ENCODE results near the gene CD300LD. TPM values are rescaled to one million over a fixed set of nuclear protein-coding genes. Genes with fewer than 3 reads are reported as not detected.

CD300LD gene
- total and polyA plus RNA-seq, 2 experiments from 2014 or later: not detected

DNA sequence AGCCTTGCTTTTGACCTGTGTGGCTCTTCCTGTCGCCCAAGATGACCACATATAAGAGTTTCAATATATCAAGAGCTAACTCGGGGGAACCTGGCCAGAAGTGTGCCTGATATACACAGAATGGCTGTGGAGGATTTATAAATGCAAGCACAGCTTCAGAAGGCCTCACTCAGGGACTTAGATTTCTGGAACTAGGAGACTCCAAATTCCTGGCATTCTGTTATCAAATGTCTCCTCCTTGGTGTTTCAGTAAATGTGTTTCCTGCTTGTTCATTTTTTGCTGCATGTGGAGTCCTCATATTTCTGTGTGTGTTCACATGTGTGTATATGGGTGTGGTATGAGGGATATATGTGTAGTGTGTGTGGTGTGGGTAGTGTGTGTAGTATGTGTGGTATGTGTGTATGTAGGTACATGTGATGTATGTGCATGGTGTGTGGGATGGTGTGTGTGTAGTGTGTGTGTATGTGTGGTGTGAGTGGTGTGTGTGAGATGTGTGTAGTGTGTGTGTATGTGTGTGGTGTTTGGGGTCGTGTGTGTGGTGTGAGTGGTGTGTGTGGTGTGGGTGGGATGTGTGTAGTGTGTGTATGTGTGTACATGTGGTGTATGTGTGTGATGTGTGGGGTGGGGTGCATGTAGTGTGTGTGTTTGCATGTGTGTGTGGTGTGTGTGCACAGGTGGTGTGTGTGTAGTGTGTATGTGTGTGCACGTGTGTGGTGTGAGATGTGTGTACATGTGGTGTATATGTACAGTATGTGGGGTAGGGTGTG, 23.8 kb downstream of the CD300LD start:
- no peak overlapping the region for H3K4me2 ChIP-seq
- H3K9me3 ChIP-seq (ENCODE audit: low read depth): no peaks in the 10 kb centered on the region
- H4K20me1 ChIP-seq (ENCODE audit: insufficient read depth, poor library complexity, severe bottlenecking): no peaks in the 10 kb centered on the region
- H3K36me3 ChIP-seq (replicated peaks; ENCODE audit: insufficient read depth, low read depth): no peaks in the 10 kb centered on the region
- TF ChIP-seq, protein P1, sequence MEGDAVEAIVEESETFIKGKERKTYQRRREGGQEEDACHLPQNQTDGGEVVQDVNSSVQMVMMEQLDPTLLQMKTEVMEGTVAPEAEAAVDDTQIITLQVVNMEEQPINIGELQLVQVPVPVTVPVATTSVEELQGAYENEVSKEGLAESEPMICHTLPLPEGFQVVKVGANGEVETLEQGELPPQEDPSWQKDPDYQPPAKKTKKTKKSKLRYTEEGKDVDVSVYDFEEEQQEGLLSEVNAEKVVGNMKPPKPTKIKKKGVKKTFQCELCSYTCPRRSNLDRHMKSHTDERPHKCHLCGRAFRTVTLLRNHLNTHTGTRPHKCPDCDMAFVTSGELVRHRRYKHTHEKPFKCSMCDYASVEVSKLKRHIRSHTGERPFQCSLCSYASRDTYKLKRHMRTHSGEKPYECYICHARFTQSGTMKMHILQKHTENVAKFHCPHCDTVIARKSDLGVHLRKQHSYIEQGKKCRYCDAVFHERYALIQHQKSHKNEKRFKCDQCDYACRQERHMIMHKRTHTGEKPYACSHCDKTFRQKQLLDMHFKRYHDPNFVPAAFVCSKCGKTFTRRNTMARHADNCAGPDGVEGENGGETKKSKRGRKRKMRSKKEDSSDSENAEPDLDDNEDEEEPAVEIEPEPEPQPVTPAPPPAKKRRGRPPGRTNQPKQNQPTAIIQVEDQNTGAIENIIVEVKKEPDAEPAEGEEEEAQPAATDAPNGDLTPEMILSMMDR (IDR thresholded peaks at IDR 0.05; ENCODE audit: poor library complexity): no peak
- no peak for TF ChIP-seq EZH2 (IDR thresholded peaks at IDR 0.05; ENCODE audit: borderline replicate concordance)
- no peak for TF ChIP-seq EZH2phosphoT487 (IDR thresholded peaks at IDR 0.05; ENCODE audit: low read depth, severe bottlenecking, unreplicated experiment)
- no peaks in the 10 kb centered on the region for H3K9me2 ChIP-seq (replicated peaks; ENCODE audit: insufficient read depth)
- no peak for DNase-seq (ENCODE audit: low spot score)
- H3K79me2 ChIP-seq: no peaks in the 10 kb centered on the region
- no peak overlapping the region for H3K27ac ChIP-seq
- H2AFZ ChIP-seq: no peak overlapping the region
- H3K4me1 ChIP-seq (ENCODE audit: insufficient read depth): no peaks in the 10 kb centered on the region
- no peaks in the 10 kb centered on the region for H3K27me3 ChIP-seq
- WGBS (ENCODE audit: low lambda C conversion rate, missing lambda C conversion rate): 77% methylated on average over 4 of the region's 4 CpGs
- H3K4me3 ChIP-seq: no peak overlapping the region

DNA sequence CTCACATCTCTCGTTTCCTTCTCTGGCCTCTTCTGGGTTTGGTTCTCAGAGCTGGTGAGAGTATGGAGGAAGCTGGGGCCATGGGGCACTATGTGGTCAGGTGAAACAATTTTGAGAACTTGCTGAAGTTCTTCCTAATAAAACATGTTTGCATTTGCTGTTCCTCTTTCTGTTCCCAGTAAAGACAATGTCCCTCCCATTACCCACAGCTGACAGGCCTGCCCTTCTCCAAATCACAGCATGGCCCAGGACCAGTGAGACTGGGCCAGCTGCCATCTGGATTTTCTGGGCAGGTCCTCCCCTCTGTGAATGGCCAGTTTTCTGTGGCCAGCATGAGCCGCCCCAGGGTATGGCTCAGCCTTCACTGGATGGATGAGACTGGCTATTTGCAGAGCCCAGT, 24.7 kb downstream of the CD300LD start, which contains the start of gene CD300H:
Gene CD300H, minus strand, starts transcription at position 113 of the 400 bp plus-strand sequence.
- Histone ChIP-seq H3K9me3 (ENCODE audit: low read depth) (no peaks in the 10 kb centered on the region), H3K27ac (no peak within 1 kb of the TSS), H3K4me1 (ENCODE audit: insufficient read depth) (no peaks in the 10 kb centered on the region), H3K27me3 (no peaks in the 10 kb centered on the region), H3K36me3 (replicated peaks; ENCODE audit: insufficient read depth, low read depth) (no peaks in the 10 kb centered on the region), H3K9me2 (replicated peaks; ENCODE audit: insufficient read depth) (no peaks in the 10 kb centered on the region), H3K79me2 (no peaks in the 10 kb centered on the region), H3K4me2 (no peak within 1 kb of the TSS), H2AFZ (no peak within 1 kb of the TSS), H3K4me3 (no peak within 1 kb of the TSS), H4K20me1 (ENCODE audit: insufficient read depth, poor library complexity, severe bottlenecking) (no peaks in the 10 kb centered on the region)
- 89% methylated on average over 2 of the region's 2 CpGs for WGBS (ENCODE audit: low lambda C conversion rate, missing lambda C conversion rate)
- no peak for DNase-seq (ENCODE audit: low spot score)
- TF ChIP-seq EZH2phosphoT487 (IDR thresholded peaks at IDR 0.05; ENCODE audit: low read depth, severe bottlenecking, unreplicated experiment) (no peak), EZH2 (IDR thresholded peaks at IDR 0.05; ENCODE audit: borderline replicate concordance) (no peak)
- TF ChIP-seq, protein P1 (IDR thresholded peaks at IDR 0.05; ENCODE audit: poor library complexity): no peak

DNA sequence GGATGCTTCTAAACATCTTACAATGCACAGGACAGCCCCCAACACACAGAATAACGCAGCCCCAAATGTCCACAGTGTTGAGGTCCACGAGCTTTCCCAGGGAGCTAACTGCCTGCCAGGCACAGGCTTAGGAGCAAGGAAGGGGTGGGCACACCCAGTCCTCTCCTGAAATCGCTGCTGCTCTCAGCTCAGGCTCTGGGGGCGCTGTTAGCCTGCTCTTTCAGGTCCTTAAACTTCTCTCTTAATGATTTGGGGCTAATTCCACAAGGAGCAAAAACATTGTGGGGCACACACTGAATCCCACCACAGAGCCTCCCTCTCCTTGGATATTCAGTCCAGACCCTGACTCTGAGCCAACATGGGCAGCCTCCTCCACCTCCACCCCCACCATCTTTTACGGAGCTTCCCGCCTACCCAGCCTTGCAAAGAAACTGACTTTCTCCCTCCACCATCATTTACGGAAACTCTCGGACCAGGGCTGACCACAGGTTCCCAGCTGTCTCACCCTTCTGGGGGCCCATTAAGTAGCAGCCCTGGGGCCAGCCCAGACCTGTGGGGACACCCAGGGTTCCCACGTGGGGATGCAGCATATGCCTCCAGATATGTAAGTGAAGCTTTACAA, 25.8 kb downstream of the CD300LD start:
- Histone ChIP-seq H3K9me2 (replicated peaks; ENCODE audit: insufficient read depth) (no peaks in the 10 kb centered on the region), H3K79me2 (no peaks in the 10 kb centered on the region), H4K20me1 (ENCODE audit: insufficient read depth, poor library complexity, severe bottlenecking) (no peaks in the 10 kb centered on the region), H3K9me3 (ENCODE audit: low read depth) (no peaks in the 10 kb centered on the region), H3K4me2 (no peak overlapping the region), H3K36me3 (replicated peaks; ENCODE audit: insufficient read depth, low read depth) (no peaks in the 10 kb centered on the region), H3K27ac (no peak overlapping the region), H3K4me1 (ENCODE audit: insufficient read depth) (no peaks in the 10 kb centered on the region), H3K27me3 (no peaks in the 10 kb centered on the region), H2AFZ (no peak overlapping the region), H3K4me3 (no peak overlapping the region)
- peak; percentile 61 for DNase-seq (ENCODE audit: low spot score)
- TF ChIP-seq, protein P1 (IDR thresholded peaks at IDR 0.05; ENCODE audit: poor library complexity): peak; percentile 53
- TF ChIP-seq EZH2phosphoT487 (IDR thresholded peaks at IDR 0.05; ENCODE audit: low read depth, severe bottlenecking, unreplicated experiment) (no peak), EZH2 (IDR thresholded peaks at IDR 0.05; ENCODE audit: borderline replicate concordance) (no peak)
- 44% methylated on average over 9 of the region's 9 CpGs for WGBS (ENCODE audit: low lambda C conversion rate, missing lambda C conversion rate)
